Stimulated activated CD8-positive, alpha-beta memory T cell treated with anti-CD3 and anti-CD28 coated beads, Interleukin-12 subunit alpha, Interleukin-12 subunit beta, amount 100 ng/mL, for 24 hours (primary cell): Measurements from ENCODE around the gene EIF2AK3.
A peak's percentile ranks its signal among the peaks of the same experiment; 100 is the strongest.
"Not testable (repeated sequence)": the region's sequence is repeated elsewhere in the genome, so short reads cannot be mapped to it uniquely, and the experiment has no call there.

ENCODE experiments used
- DNase-seq: peaks from one replicate; pipeline ENCODE4 v3.0.0-alpha.2; 2020; ENCODE audit errors: extremely low read depth

Gene EIF2AK3

DNA sequence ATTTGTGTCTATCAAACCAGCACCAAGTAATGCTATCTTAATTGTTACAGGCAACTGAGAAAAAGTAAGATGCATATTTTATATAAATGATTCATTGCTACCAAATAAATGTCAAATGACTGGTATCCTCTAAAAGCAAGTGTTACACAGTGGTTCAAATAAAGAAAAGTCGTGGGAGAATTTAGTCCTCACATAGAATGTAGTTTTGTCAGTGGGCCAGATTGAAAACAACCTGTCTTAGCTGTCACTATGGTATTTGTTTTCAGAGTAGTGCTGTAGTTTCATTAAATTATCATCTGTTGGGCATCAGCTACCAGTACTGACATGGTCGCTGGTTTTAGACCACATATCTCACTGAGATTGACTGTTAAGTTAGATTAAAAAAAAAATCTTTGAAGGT, 10.2 kb upstream of the EIF2AK3 start:
- DNase-seq = no peak

DNA sequence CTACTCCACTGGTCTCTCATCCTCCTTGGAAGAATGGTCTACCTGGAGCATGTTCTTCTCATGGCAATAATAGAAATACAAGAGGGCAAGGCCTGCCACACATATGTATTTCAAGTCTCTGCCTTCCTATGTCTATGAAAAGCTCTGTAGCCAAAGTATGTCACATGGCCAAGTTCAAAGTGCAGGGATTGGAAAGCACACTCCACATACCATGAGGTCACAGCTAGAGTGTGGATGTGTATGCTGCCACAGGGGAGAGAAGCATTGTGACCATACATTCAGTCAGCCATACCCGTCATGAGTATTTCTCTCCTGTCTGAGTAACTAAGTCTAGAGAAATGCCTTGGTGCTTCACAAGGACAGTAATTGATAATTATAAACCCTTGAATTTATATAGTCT, 8.8 kb upstream of the EIF2AK3 start:
- no peak for DNase-seq

DNA sequence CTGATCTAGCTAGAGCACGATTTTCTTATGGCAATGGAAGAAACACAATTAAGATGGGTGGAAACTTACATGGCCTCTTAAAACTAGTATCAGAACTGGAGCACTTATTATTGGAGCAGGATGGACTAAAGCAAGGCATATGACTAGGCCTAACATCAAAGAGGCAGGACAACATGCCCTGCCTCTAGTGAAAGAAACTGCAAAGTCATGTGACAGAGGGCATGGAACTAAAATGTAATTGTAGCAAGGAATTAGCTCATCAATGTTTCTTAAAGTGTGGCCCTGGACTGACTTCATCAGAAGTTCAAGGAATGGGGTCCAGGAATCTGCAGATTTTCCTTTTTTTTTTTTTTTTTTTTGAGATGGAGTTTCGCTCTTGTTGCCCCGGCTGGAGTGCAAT, 5.3 kb upstream of the EIF2AK3 start:
- DNase-seq = no peak

GRCh38 chr2:88628571-88628939, 1.3 kb upstream of the EIF2AK3 start:
- DNase-seq = no peak

DNA sequence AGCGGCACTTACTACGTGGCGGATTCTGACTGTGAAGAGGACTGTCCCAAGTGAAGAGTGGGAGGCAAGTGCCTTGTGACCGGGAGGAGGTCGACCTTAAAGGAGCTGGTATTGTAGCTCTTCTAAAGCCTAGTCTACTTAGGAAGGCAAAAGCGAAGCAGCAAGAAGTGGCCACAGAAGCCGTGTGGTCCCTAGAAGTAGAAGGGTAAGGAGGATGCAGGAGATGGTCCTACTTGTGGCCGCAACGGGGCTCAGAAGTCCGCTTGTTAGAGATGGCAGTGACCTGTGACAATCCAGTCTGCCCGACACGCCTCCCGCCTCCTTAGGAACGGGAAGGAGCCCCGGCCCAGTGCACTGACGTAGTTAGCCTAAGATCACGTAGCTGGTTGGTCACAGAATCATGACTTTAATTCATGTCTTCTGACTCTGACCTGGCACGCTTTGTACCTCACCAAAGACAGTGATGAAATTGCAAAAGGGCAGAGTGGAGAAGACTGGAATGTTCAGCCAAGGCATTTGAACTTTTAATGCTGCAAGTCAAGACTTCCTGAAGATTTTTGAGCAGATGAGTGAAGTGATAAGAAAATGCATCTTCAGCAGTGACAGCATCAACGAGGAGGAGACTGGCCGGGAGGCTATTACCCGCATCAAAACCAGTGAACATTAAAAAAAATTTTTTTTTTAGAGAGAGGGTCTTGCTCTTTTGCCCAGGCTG, 749 bp upstream of the EIF2AK3 start:
- peak; percentile 66 for DNase-seq

DNA sequence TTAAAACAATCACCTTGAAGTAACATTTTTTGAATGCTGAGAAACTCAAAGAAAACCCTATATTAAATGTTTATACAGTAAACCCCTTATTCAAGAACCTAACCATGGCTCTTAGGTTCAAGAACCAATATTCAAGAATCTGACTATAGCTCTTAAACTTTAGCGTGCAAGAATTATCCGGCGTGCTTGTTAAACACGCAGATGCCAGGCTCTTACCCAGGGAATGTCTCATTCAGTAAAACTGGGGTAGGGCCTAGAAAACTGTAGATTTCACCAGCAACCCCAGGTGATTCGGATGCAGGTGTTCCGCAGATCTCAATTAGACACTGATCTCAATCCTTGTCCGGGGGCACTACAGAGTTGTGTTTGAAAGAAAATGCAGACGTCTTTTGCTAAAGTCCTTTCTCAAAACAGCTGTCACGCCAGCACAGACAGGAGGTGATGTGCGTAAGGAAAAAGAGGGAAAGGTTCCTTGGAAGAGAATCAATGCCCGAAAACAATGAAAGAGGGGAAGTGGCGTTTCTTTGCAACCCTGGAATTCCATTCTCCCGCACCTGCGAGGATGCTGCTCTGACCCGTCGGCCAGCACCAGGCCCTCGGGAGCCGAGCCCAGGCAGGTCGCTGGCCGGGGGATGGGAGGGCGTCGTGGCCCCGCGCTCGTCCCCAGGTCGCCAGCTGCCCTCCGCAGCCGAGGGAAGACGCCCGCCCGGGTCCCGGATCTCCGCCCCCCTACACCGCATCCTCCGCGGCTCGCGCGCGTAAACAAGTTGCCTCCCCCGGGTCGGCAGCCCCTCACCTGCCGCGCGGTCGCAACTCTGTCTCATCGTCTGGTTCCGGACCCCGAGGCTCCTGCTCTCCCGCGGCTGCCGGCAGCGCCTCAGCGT, 851 bp downstream of the EIF2AK3 start:
- peak; percentile 12 for DNase-seq

GRCh38 chr2:88624477-88624876, 2.8 kb downstream of the EIF2AK3 start:
- no peak for DNase-seq

DNA sequence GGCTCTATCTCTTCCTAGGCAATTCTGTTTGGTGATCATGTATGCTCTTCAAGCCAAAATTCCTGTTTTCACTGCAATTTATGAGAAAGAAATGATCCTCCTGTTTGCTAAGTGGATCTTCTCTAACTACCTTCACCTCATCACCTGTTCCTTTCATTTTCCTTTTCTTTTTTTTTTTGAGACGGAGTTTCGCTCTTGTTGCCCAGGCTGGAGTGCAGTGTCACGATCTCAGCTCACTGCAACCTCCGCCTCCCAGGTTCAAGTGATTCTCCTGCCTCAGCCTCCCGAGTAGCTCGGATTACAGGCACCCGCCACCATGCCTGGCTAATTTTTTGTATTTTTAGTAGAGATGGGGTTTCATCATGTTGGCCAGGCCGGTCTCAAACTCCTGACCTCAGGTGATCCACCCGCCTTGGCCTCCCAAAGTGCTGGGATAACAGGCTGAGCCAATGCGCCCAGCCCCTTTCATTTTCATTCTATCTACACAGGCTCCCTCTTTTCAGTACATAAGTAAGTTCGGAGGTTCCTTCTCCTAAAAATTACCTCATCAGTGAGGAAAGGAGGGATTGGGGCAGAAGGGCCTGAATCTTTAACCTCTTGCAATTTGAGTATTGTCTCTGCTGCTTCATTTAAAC, 3.3 kb downstream of the EIF2AK3 start:
- not testable (repeated sequence) for DNase-seq

DNA sequence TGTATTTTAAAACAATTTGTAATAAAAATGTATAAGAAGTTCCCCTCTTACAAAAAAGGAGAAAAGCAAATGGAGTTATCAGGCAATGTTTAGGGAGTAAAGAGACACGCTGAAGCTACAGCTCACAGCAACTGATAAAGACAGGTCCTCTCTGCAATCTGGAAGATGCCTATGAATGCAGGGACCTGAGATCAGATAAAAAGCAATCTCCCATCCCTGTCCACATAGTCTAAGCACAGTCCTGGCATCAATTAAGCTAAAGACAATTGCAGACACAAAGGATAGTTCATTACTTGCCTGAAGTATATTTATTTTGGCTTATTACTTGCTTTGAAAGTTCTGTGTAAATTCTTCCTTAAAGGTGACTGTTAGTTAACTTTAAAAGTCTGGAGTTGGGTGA, 5.0 kb downstream of the EIF2AK3 start:
- no peak for DNase-seq

DNA sequence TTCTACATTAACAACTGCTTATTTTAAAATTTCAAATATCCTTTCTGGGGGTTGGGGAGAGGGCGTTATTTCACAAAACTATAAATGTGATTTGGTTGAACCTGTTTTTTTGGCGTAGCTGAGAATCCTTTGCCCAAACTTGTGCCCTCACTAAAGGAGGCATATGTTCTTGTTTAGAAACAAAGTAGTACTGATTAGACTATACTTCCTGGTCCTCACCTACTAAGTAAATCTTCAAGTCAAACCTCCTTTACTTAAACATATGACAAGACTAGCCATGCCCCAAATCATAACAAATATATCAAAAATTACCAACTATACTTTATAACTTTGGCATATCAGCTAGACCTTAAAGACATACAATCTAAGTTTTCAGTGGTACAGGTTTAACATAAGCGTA, 5.8 kb downstream of the EIF2AK3 start:
- no peak for DNase-seq

- no peak for DNase-seq
Observed at GRCh38 chr2:88620015-88620414, 7.2 kb downstream of the EIF2AK3 start.

DNA sequence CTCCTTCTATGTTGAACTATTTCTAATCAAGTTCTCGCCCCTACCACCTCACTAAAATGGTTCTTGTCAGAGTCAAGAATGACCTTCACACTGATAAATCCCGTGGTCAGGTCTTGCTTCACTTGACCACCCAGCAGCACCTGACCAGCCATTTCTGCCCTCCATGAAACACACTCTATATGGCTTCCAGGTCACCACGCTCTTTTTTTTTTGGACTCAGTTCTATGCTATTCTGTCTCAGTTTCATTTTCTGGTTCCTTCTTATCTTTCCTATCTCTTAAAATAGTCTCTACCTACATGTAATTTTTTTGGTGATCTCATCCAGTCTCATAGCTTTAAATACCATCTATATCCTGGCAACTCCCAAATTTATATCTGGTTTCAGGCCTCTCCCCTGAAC, 11.4 kb downstream of the EIF2AK3 start:
- DNase-seq = no peak

- no peak for DNase-seq
Observed at GRCh38 chr2:88614497-88615157, 12.6 kb downstream of the EIF2AK3 start.

- no peak for DNase-seq
Observed at GRCh38 chr2:88613921-88614320, 13.3 kb downstream of the EIF2AK3 start.

DNA sequence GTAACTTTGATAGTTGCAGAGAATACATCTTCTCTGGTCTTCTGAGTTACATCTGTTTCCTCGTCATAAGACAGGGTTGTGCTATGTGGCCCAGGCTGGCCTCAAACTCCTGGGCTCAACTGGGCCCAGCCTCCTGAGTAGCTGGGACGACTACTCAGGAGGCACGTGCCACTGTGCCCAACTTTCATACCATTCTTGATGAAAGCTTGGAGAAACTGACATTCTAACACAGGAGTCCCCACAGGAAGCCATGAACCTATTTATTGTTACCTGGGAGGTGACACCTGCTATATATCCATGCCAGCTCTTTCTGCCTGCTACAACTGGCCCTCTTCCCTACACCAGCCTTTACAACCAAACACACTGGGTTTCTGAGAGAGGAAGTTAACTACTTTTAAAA, 19.1 kb downstream of the EIF2AK3 start:
- no peak for DNase-seq

- DNase-seq = no peak
Observed at GRCh38 chr2:88607416-88607815, 19.8 kb downstream of the EIF2AK3 start.

- no peak for DNase-seq
Observed at GRCh38 chr2:88606371-88607030, 20.8 kb downstream of the EIF2AK3 start.

GRCh38 chr2:88603146-88603545, 24.1 kb downstream of the EIF2AK3 start:
- DNase-seq = no peak

GRCh38 chr2:88602022-88602421, 25.2 kb downstream of the EIF2AK3 start:
- DNase-seq = no peak

- DNase-seq = no peak
Observed at GRCh38 chr2:88601286-88601685, 26.0 kb downstream of the EIF2AK3 start.

DNA sequence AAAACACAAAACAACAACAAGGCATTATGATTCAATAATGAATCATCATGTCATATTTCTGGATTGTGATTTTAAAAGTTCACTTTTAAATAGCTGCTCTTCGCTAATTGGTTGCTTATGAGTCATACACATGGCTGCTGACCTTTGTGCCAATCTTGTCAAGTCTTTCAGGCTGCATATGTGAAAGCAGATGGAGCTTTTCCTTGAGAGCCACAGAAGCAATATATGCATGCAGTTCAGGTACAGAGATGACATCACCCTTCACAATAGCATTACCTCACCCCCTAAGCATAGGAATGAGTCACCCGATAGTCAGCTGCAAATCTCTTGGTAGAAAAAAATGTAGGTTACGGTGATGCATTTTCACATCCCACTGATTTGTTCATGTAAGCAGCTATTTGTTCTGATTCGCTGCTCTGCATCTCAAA, 27.2 kb downstream of the EIF2AK3 start:
- no peak for DNase-seq

- no peak for DNase-seq
Observed at GRCh38 chr2:88599527-88599926, 27.7 kb downstream of the EIF2AK3 start.
